Sigmoid colon (tissue), 4 donors: ENCODE results near the gene PPM1G.

Experiments
- CTCF ChIP-seq, 4 experiments: fragments of 450-650 bp in 3 of 4; fragments of 200-600 bp in 1 of 4; IDR thresholded peaks; one replicate each; pipeline ENCODE4 v1.5.1; 2016 to 2019; ENCODE audit warnings: antibody characterized with exemption in 4 of 4, mild to moderate bottlenecking in 3 of 4, moderate library complexity in 2 of 4
- EP300 ChIP-seq, 4 donors: sonication (generic); formaldehyde crosslinking; IDR thresholded peaks; one replicate each; pipeline ENCODE4 v1.6.1; 2017; ENCODE audit warnings: antibody characterized with exemption in 4 of 4

GRCh38 chr2:27375513-27376099 lies 33.8 kb downstream of the PPM1G start:
- TF ChIP-seq CTCF (IDR thresholded peaks at IDR 0.05) (no peak), EP300 (IDR thresholded peaks at IDR 0.05) (no peak)
